Hair follicle dermal papilla cell (primary cell): ENCODE data around the gene CUEDC2. TPM values are rescaled to one million over a fixed set of nuclear protein-coding genes. Genes with fewer than 3 reads are reported as not detected.

ENCODE experiments used
- small RNA-seq: library from RNA; depleted of rRNA; stranded (forward); fragments of <200 nt; gene quantifications from one replicate; pipeline ENCODE3, GENCODE V24; 2012
- total RNA-seq: library from RNA; depleted of rRNA; stranded (reverse); fragments of >200 nt; gene quantifications from 2 replicates; pipeline ENCODE4 v1.2.3, GENCODE V29; 2012

The CUEDC2 gene
- total RNA-seq, result 37.2 and 38.0 TPM in 2 replicates

GRCh38 chr10:102432162-102432950 lies at the start of gene CUEDC2:
Gene CUEDC2, minus strand, starts transcription at chr10:102432574. Its CDS starts 7,386 bp downstream, at chr10:102425188.

GRCh38 chr10:102451105-102451969 lies 19.0 kb upstream of the CUEDC2 start, which contains the start of gene C10orf95:
Gene C10orf95, minus strand, starts transcription at chr10:102451543. Its CDS starts 450 bp downstream, at chr10:102451093.

GRCh38 chr10:102420714-102421506 lies 11.5 kb downstream of the CUEDC2 start, which contains the start of gene FBXL15:
Gene FBXL15, plus strand, starts transcription at chr10:102420836. Its CDS starts 294 bp downstream, at chr10:102421130.

GRCh38 chr10:102418622-102419268 lies 13.6 kb downstream of the CUEDC2 start, which contains the start of gene PSD:
Gene PSD, minus strand, starts transcription at chr10:102418785. Its CDS starts 1,747 bp downstream, at chr10:102417038.

GRCh38 chr10:102395400-102396316 lies 36.7 kb downstream of the CUEDC2 start, which contains the start of gene NFKB2:
Gene NFKB2, plus strand, starts transcription at chr10:102395705. Its CDS starts 255 bp downstream, at chr10:102395960.

Small RNAs within 50 kb of the gene (small RNA-seq; reads per million reads assigned to genes)
- gene MIR146B, result 147 reads per million, percentile 98 among the genes with 10 or more reads in this experiment

Other genes starting within 250 kb of the CUEDC2 start
- gene ELOVL3, start 206.3 kb downstream of the CUEDC2 start, total RNA-seq, result 1.9 and 2.2 TPM in 2 replicates
- gene PITX3, start 191.1 kb downstream of the CUEDC2 start, total RNA-seq, result not detected in 2 replicates
- 58.5 and 67.0 TPM in 2 replicates for gene GBF1, start 187.0 kb downstream of the CUEDC2 start, total RNA-seq
- 24.2 and 27.9 TPM in 2 replicates for gene NFKB2, start 36.9 kb downstream of the CUEDC2 start, total RNA-seq
- 0.61 and 1.1 TPM in 2 replicates for gene PSD, start 13.8 kb downstream of the CUEDC2 start, total RNA-seq
- gene FBXL15, start 11.7 kb downstream of the CUEDC2 start, total RNA-seq, result 5.5 and 6.6 TPM in 2 replicates
- not detected in 2 replicates for gene C10orf95, start 19.0 kb upstream of the CUEDC2 start, total RNA-seq
- gene ACTR1A, start 70.1 kb upstream of the CUEDC2 start, total RNA-seq, result 115 and 139 TPM in 2 replicates
- gene SUFU, start 71.4 kb upstream of the CUEDC2 start, total RNA-seq, result 3.0 and 3.7 TPM in 2 replicates
- gene TRIM8, start 211.9 kb upstream of the CUEDC2 start, total RNA-seq, result 101 and 104 TPM in 2 replicates